ENCODE results near the gene DCUN1D3. TPM values are rescaled to one million over a fixed set of nuclear protein-coding genes. Genes with fewer than 3 reads are reported as not detected.

The DCUN1D3 gene
- total RNA-seq, 2 experiments from 2014 or later: 3.1 to 4.5 TPM

DNA sequence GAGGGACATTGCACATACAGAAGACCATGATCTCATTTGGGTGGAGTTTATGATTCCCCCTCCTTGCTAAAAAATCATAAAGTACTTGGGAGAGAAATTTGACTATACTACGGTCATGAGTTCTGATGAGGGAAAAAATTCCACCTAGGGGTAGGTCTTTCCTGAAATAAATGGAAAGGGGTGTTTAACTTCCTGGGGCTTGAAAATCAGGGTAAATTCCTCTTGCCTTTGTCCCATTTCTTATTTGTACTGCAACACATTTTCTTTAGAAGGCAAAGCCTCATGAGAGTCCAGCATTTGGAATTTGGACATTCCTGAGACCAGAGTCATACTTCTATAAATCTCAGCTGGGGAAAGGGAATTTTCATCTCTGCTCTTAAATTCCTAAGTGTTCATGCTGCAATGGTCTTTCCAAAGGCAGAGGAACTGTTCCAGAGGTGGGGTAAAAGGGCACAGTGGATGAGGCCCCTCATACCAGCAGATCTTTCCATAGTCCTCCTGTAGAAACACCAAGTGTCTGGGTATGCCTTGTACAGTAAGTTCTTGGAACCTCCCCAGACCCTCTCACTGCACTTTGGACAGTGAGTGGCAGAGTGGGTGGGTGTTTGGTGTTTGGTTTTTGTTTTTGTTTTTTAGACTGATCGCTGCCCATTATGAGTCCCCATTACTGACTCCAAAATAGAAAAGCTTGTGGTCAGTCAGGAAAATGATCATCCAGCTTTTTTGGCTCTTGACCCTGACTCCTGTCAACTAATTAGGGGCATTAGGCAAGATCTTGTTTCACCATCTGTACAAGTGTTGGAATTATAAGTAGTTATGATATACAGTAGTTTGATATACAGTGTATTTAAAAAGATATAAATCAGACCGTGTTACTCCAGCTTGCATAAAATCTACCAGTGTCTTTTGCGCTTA, 6.4 kb upstream of the DCUN1D3 start:
- no TSS peak for BruUV-seq (replicated peaks)
- POLR2A ChIA-PET: interaction anchor here (0.7 kb wide), 1 partner anchor 1985 kb away, joined by 3 read pairs; no protein-coding TSS in a partner anchor
- H3K36me3 ChIP-seq (ENCODE audit: insufficient read depth, low read length): peaks cover 11% of the 10 kb centered on the region
- H2AFZ ChIP-seq (ENCODE audit: low read length): no peak overlapping the region
- no peak for DNase-seq (ENCODE audit: low spot score)
- CTCF ChIA-PET (ENCODE audit: unreplicated experiment): no interaction called here
- no peaks in the 10 kb centered on the region for H3K9me2 ChIP-seq (ENCODE audit: insufficient read depth, low read length)
- intact Hi-C loops (cut with micrococcal nuclease; ENCODE audit: unreplicated experiment): loop anchor here (10.0 kb wide), 1 partner anchor 102 kb away; the partner anchor contains the start of genes ERI2 and REXO5
- peaks cover 16% of the 10 kb centered on the region; the same call in 1 of the 2 replicates for H3K79me2 ChIP-seq (ENCODE audit: insufficient read depth, low read depth, low read length)
- peaks cover 33% of the 10 kb centered on the region for H3K4me1 ChIP-seq (ENCODE audit: insufficient read depth, low read length, poor library complexity, severe bottlenecking)
- peaks cover 21% of the 10 kb centered on the region for H4K20me1 ChIP-seq (ENCODE audit: insufficient read depth, low read length)
- no peak overlapping the region for H3K4me2 ChIP-seq (ENCODE audit: low read length)
- no peaks in the 10 kb centered on the region for H3K9me3 ChIP-seq (ENCODE audit: low read length)
- no peak overlapping the region for H3K27ac ChIP-seq (ENCODE audit: low read depth, low read length, poor library complexity, severe bottlenecking)
- H3K4me3 ChIP-seq (ENCODE audit: low read depth, low read length, poor library complexity, severe bottlenecking): no peak overlapping the region
- TF ChIP-seq EZH2phosphoT487 (IDR thresholded peaks at IDR 0.05; ENCODE audit: borderline replicate concordance, low read depth, low read length): no peak
- TF ChIP-seq, protein P1, sequence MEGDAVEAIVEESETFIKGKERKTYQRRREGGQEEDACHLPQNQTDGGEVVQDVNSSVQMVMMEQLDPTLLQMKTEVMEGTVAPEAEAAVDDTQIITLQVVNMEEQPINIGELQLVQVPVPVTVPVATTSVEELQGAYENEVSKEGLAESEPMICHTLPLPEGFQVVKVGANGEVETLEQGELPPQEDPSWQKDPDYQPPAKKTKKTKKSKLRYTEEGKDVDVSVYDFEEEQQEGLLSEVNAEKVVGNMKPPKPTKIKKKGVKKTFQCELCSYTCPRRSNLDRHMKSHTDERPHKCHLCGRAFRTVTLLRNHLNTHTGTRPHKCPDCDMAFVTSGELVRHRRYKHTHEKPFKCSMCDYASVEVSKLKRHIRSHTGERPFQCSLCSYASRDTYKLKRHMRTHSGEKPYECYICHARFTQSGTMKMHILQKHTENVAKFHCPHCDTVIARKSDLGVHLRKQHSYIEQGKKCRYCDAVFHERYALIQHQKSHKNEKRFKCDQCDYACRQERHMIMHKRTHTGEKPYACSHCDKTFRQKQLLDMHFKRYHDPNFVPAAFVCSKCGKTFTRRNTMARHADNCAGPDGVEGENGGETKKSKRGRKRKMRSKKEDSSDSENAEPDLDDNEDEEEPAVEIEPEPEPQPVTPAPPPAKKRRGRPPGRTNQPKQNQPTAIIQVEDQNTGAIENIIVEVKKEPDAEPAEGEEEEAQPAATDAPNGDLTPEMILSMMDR (conservative IDR thresholded peaks at IDR 0.05; ENCODE audit: low read length): no peak

DNA sequence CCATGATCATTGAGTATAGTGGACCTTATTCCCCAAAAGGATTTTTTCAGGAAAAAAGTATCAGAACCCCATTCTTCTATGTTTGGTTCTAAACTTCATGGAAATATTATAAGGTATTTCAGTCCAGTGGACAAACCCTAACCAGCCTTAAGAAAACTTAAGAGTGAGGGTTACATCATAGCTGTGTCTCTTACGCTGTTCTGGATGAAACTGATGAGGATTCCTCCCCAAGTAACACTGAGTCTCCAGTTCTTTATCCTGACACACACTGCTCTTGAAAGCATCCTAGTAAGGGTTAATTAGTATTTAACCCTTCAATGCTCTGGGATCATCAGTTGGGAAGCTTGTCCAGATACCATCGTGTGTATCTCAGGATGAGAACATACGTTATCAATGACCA, 5.4 kb upstream of the DCUN1D3 start:
- H3K9me3 ChIP-seq (ENCODE audit: low read length): no peaks in the 10 kb centered on the region
- intact Hi-C loops (cut with micrococcal nuclease; ENCODE audit: unreplicated experiment): loop anchor here (10.0 kb wide), 1 partner anchor 101 kb away; the partner anchor contains the start of genes ERI2 and REXO5
- no peak overlapping the region for H2AFZ ChIP-seq (ENCODE audit: low read length)
- H3K4me3 ChIP-seq (ENCODE audit: low read depth, low read length, poor library complexity, severe bottlenecking): no peak overlapping the region
- ChIA-PET CTCF (ENCODE audit: unreplicated experiment) (no interaction called here), POLR2A (interaction anchor here (0.7 kb wide), 1 partner anchor 1986 kb away, joined by 3 read pairs; no protein-coding TSS in a partner anchor)
- H4K20me1 ChIP-seq (ENCODE audit: insufficient read depth, low read length): peaks cover 21% of the 10 kb centered on the region
- H3K27ac ChIP-seq (ENCODE audit: low read depth, low read length, poor library complexity, severe bottlenecking): no peak overlapping the region
- H3K9me2 ChIP-seq (ENCODE audit: insufficient read depth, low read length): no peaks in the 10 kb centered on the region
- peaks cover 11% of the 10 kb centered on the region for H3K36me3 ChIP-seq (ENCODE audit: insufficient read depth, low read length)
- BruUV-seq (replicated peaks): no TSS peak
- no peak overlapping the region for H3K4me2 ChIP-seq (ENCODE audit: low read length)
- peaks cover 17% of the 10 kb centered on the region; the same call in 1 of the 2 replicates for H3K79me2 ChIP-seq (ENCODE audit: insufficient read depth, low read depth, low read length)
- DNase-seq (ENCODE audit: low spot score): no peak
- H3K4me1 ChIP-seq (ENCODE audit: insufficient read depth, low read length, poor library complexity, severe bottlenecking): peaks cover 35% of the 10 kb centered on the region
- TF ChIP-seq EZH2phosphoT487 (IDR thresholded peaks at IDR 0.05; ENCODE audit: borderline replicate concordance, low read depth, low read length): no peak
- TF ChIP-seq, protein P1 (conservative IDR thresholded peaks at IDR 0.05; ENCODE audit: low read length): no peak
